Measurements from ENCODE around the gene NDUFS3. TPM values are rescaled to one million over a fixed set of nuclear protein-coding genes. Genes with fewer than 3 reads are reported as not detected.

Gene NDUFS3
- total and polyA plus RNA-seq, 2 experiments from 2014 or later = 108 to 168 TPM

GRCh38 chr11:47532597-47533213 lies 46.2 kb upstream of the NDUFS3 start (continued):
- TF ChIP-seq REST (IDR thresholded peaks at IDR 0.05; ENCODE audit: unreplicated experiment) = no peak
- TF ChIP-seq EZH2phosphoT487 (IDR thresholded peaks at IDR 0.05; ENCODE audit: unreplicated experiment) = no peak
- TF ChIP-seq ZNF114 (CRISPR knock-in tag; IDR thresholded peaks at IDR 0.05) = no peak
- no peak for TF ChIP-seq JUNB (IDR thresholded peaks at IDR 0.05; ENCODE audit: unreplicated experiment)
- no peak for TF ChIP-seq EZH2 (IDR thresholded peaks at IDR 0.05; ENCODE audit: low read depth, unreplicated experiment)
- TF ChIP-seq, protein P1, sequence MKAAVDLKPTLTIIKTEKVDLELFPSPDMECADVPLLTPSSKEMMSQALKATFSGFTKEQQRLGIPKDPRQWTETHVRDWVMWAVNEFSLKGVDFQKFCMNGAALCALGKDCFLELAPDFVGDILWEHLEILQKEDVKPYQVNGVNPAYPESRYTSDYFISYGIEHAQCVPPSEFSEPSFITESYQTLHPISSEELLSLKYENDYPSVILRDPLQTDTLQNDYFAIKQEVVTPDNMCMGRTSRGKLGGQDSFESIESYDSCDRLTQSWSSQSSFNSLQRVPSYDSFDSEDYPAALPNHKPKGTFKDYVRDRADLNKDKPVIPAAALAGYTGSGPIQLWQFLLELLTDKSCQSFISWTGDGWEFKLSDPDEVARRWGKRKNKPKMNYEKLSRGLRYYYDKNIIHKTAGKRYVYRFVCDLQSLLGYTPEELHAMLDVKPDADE (IDR thresholded peaks at IDR 0.05) = no peak

DNA sequence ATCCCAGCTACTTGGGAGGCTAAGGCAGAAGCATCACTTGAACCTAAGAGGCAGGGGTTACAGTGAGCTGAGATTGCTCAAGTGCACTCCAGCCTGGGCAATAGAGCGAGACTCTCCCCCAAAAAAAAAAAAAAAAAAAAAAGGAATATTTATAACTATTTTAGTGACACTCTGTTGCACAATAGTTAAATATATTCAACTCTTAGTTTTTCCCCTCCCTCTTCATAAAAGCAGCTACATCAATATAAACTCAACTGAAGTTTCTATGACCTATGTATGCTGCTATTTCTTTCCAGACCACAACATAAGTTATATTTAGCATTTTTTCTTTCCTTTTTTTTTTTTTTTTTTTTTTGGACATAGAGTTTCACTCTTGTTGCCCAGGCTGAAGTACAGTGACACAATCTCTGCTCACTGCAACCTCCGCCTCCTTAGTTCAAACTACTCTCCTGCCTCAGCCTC lies 45.2 kb upstream of the NDUFS3 start:
- Histone ChIP-seq H3F3A (replicated peaks; ENCODE audit: low read depth) (no peaks in the 10 kb centered on the region), H3K4me1 (ENCODE audit: insufficient read depth) (peaks cover 20% of the 10 kb centered on the region), H3K79me2 (replicated peaks; ENCODE audit: insufficient read depth) (peaks cover 100% of the 10 kb centered on the region), H3K36me3 (ENCODE audit: insufficient read depth) (no peaks in the 10 kb centered on the region), H4K20me1 (replicated peaks; ENCODE audit: insufficient read depth) (peaks cover 87% of the 10 kb centered on the region), H3K4me2 (no peak overlapping the region), H3K27me3 (ENCODE audit: insufficient read depth) (no peaks in the 10 kb centered on the region), H3K9me2 (ENCODE audit: insufficient read depth) (no peaks in the 10 kb centered on the region; the same call in 1 of the 2 replicates), H3K27ac (ENCODE audit: low read depth) (0 out of 2 replicates have a peak overlapping the region, but pooled peaks have one; percentile 57), H2AFZ (no peak overlapping the region), H3K4me3 (no peak overlapping the region)
- Mint-ChIP-seq H3K9me3 (no peaks in the 10 kb centered on the region), H3K27me3 (ENCODE audit: insufficient read depth, low read depth, poor library complexity) (peaks cover 1% of the 10 kb centered on the region), H3K4me1 (peaks cover 14% of the 10 kb centered on the region), H3K36me3 (ENCODE audit: low read depth) (peaks cover 15% of the 10 kb centered on the region; the same call in 2 of the 3 replicates), H3K4me3 (no peak overlapping the region), H3K27ac (no peak overlapping the region)
- DNase-seq (ENCODE audit: low spot score) (no peak), ATAC-seq (no peak)
- TF ChIP-seq, protein P1 (IDR thresholded peaks at IDR 0.05) = no peak
- no peak for TF ChIP-seq POLR2AphosphoS5 (IDR thresholded peaks at IDR 0.05; ENCODE audit: low read depth)
- TF ChIP-seq JUNB (IDR thresholded peaks at IDR 0.05; ENCODE audit: unreplicated experiment) = no peak
- TF ChIP-seq ZNF114 (CRISPR knock-in tag; IDR thresholded peaks at IDR 0.05) = no peak
- TF ChIP-seq STAT1 (IDR thresholded peaks at IDR 0.05; ENCODE audit: unreplicated experiment) = no peak
- no peak for TF ChIP-seq REST (IDR thresholded peaks at IDR 0.05; ENCODE audit: unreplicated experiment)
- TF ChIP-seq, protein P2, sequence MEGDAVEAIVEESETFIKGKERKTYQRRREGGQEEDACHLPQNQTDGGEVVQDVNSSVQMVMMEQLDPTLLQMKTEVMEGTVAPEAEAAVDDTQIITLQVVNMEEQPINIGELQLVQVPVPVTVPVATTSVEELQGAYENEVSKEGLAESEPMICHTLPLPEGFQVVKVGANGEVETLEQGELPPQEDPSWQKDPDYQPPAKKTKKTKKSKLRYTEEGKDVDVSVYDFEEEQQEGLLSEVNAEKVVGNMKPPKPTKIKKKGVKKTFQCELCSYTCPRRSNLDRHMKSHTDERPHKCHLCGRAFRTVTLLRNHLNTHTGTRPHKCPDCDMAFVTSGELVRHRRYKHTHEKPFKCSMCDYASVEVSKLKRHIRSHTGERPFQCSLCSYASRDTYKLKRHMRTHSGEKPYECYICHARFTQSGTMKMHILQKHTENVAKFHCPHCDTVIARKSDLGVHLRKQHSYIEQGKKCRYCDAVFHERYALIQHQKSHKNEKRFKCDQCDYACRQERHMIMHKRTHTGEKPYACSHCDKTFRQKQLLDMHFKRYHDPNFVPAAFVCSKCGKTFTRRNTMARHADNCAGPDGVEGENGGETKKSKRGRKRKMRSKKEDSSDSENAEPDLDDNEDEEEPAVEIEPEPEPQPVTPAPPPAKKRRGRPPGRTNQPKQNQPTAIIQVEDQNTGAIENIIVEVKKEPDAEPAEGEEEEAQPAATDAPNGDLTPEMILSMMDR (conservative IDR thresholded peaks at IDR 0.05; ENCODE audit: low read depth in 2 of 2) = no peak

All from GM23338 (cell line).